GM18519 (cell line): ENCODE data around the gene BTN1A1.
"Not testable (repeated sequence)": the region's sequence is repeated elsewhere in the genome, so short reads cannot be mapped to it uniquely, and the experiment has no call there.

ENCODE experiments used
- ATAC-seq: cut with Tn5 transposase; IDR thresholded peaks from one replicate; pipeline ENCODE4 v1.9.1; 2021; ENCODE audit warnings: mild to moderate bottlenecking, moderate library complexity; ENCODE audit not compliant: unreplicated experiment, low FRiP score

Gene BTN1A1

GRCh38 chr6:26536571-26537159 lies 36.6 kb downstream of the BTN1A1 start:
- no peak for ATAC-seq

- peak; percentile 29 for ATAC-seq
Measured at GRCh38 chr6:26537160-26537845, 37.2 kb downstream of the BTN1A1 start.

GRCh38 chr6:26537846-26538571 lies 37.9 kb downstream of the BTN1A1 start, which contains the start of gene HMGN4:
TSS of gene HMGN4 (plus strand) at chr6:26538366. CDS start at chr6:26545207, 6,841 bp downstream.
- peak; percentile 30 for ATAC-seq

- no peak for ATAC-seq
Measured at GRCh38 chr6:26538572-26538902, 38.4 kb downstream of the BTN1A1 start.

GRCh38 chr6:26539071-26539615 lies 39.0 kb downstream of the BTN1A1 start:
- no peak for ATAC-seq

GRCh38 chr6:26541579-26541978 lies 41.5 kb downstream of the BTN1A1 start:
- no peak for ATAC-seq

GRCh38 chr6:26543953-26544352 lies 43.9 kb downstream of the BTN1A1 start:
- no peak for ATAC-seq

GRCh38 chr6:26544473-26544872 lies 44.4 kb downstream of the BTN1A1 start:
- no peak for ATAC-seq

- no peak for ATAC-seq
Measured at GRCh38 chr6:26545627-26546026, 45.5 kb downstream of the BTN1A1 start.

- ATAC-seq = not testable (repeated sequence)
Measured at GRCh38 chr6:26547363-26547762, 47.3 kb downstream of the BTN1A1 start.

GRCh38 chr6:26550250-26550993 lies 50.3 kb downstream of the BTN1A1 start:
- ATAC-seq = no peak

- no peak for ATAC-seq
Measured at GRCh38 chr6:26552205-26552604, 52.1 kb downstream of the BTN1A1 start.

- no peak for ATAC-seq
Measured at GRCh38 chr6:26552640-26553188, 52.6 kb downstream of the BTN1A1 start.

GRCh38 chr6:26553264-26553634 lies 53.1 kb downstream of the BTN1A1 start:
- no peak for ATAC-seq

- ATAC-seq = peak; percentile 36
Measured at GRCh38 chr6:26553635-26554446, 53.7 kb downstream of the BTN1A1 start.

GRCh38 chr6:26554447-26554696 lies 54.3 kb downstream of the BTN1A1 start:
- no peak for ATAC-seq

GRCh38 chr6:26554697-26555504 lies 54.8 kb downstream of the BTN1A1 start:
- ATAC-seq = no peak

GRCh38 chr6:26555505-26556262 lies 55.6 kb downstream of the BTN1A1 start:
- no peak for ATAC-seq
